SHP77 (cell line): ENCODE data around the gene NDP.

Source experiments
- DNase-seq, 2 experiments: peaks; one replicate each; lab custom pipeline; 2025; lab: John Stamatoyannopoulos, UW

Gene NDP, protein sequence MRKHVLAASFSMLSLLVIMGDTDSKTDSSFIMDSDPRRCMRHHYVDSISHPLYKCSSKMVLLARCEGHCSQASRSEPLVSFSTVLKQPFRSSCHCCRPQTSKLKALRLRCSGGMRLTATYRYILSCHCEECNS

DNA sequence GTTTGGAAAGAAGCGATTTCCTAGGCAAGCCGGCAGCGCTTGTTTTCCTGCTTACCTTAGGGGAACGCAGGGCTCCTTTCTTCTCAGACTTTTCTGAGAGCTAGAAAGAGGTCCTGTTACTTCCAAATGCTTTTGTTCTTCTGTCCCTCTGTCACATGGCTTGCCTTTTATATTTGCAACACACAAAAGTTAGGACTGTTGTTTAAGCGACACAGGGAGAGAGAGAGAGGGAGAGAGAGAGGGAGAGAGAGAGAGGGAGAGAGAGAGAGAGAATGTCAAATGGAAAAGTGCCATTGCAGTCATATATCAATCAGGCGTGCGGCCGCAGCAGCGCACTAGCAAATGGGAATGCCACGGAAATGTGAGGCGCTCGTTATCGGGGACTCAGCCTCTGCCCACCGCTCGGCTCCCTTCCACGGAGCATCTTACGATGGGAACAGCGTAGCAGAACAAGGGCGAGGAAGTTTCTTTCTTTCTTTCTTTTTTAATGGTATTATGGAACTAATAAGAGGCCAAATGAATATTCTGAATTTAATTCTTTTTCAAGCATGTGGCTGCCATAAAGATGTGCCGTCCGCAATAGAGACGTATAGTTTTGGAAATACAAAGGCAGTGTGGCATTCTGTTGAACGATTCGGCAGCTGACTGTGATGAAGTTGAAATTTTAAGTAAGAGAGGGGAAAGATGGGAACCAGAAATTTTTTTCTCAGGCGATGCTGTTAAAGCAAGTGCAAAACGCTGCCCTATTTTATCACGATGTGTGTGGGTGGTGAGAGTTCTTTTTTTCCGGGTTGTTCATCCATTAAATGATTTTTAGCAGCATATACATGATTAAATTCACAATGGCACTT lies at the start of gene NDP:
Gene NDP, minus strand, starts transcription at position 142 of the 851 bp plus-strand sequence. CDS start 14,745 bp downstream, outside the sequence.
- DNase-seq = no peak

DNA sequence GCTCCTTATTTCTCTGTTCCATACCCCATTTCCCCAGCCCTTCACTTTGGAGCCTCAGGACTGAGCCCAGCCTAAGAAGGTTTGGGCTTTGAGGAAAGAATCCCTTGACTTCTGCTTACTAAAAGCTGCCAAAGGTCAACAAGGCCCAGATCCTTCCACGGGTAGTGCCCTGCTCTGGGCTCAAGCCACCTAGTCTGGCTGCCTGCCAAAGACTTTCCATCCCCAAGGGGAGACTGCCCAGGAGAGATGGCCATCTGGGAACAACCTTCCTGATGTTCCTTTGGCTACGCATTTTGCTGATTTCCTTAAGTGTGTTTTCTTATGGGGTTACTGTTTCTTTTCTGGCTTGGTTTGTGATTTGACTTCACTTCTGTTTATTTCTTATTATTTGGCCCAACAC lies 49.8 kb upstream of the NDP start:
- no peak for DNase-seq

DNA sequence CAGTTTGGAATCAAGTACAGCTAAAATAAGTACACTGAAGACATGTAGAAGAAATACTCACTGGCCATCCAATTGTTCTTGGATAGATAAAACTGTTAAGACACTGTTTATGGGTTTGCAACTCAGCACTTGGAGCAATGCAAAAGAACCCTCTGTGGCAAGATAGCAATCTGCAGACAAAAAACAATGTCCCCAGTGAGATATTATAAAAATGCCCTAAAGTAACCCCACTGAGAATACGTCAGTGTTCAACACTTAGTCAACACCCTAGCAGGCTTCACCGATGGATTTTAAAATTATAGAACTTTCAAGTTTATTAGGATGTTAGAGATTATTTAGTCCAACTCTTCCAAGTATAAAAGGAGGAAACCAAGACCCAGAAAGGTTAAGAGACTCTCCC lies 47.5 kb upstream of the NDP start:
- DNase-seq = no peak

DNA sequence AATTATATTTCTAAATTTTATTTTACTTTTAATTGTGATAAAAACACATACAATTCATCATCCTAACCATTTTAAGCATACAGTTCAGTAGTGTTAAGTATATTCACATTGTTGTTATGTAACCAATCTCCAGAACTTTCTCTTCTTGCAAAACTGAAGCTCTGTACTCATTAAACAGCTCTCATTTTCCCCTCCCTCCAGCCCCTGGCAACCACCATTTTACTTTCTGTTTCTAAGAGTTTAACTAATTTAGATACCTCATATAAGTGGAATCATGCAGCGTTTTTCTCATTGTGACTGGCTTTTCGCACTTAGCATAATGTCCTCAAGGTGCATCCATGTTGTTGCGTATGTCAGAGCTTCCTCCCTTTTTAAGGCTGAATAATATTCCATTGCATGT lies 46.7 kb upstream of the NDP start:
- DNase-seq = no peak

DNA sequence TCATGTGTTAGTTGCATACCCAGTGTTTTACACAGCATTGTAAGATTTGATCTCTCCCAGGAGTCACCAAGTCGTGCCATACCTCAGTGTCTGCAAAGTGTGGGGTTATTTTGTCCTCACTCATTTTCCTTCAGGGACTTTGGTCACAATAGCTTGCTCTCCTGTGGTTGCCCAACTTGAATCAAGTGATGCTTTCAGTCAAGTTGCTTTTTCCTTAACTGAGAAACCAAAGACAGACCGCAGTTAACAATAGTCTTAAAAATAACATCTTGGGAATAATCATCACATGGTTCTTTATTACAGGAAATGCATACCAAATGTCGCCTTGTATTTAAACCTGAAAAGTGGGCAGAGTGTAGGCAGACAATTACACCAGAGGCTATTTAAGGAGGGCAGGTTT lies 44.5 kb upstream of the NDP start:
- no peak for DNase-seq

DNA sequence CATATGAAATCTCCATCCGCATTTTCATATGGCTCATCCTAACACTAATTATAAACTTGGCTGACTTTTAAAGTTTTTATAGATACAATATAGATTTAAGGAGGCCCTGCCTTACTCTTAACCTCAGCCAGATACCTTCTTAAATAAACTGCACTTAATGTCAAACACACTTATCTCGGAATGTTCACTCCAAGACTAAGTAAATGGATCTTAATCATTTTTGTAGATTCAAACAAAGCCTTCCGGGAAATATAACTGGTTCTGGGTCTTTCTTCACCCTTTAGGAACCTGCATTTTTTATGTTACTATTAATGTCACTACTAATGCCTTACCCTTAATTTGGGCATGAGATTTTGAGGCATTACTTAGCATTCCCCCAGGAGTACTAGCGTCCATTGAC lies 43.7 kb upstream of the NDP start:
- DNase-seq = no peak

DNA sequence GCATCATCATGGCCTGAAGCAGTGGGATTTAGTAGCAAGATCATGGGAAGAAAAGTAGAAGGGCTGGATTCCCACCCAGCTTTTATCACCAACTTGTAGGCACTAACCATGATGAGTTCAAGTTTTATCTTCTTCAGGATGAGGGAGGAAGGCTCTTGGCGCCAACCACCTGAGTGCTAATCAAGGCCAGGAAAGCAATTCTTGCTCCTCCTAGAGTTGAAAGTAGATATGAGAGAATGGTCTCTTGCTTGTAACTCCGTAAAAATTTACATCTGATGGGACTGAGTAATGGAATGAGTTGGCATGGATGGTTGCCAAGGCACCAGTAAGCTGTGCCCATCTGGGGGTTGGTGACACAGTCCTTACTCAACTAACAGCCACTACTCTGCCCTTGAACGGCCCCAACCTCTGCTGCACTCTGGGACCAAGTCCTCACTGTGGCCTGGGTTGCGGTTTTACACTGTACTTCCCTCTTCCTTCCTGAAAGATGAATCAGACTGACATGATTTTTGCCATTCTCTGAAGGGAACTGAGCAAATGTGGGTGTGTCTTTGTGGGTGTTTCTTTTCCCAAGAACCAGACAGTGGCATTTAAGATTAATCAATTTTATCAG lies 39.4 kb upstream of the NDP start:
- DNase-seq = no peak

DNA sequence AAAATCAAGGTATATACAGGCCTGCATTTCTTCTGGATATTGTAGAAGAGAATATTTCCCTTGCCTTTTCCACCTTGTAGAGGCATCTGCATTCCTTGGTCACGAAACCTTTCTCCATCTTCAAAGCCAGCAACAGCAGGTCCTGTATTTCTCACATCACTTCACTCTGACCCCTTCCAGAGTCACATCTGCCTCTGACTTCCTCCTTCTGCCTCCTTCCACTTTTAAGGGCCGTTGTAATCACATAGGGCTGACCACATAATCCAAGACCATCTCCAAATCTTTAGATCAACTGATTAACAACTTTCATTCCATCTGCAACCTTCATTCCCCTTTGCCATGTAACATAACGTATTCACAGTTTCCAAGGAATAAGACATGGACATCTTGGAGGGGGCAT lies 38.3 kb upstream of the NDP start:
- DNase-seq = no peak

DNA sequence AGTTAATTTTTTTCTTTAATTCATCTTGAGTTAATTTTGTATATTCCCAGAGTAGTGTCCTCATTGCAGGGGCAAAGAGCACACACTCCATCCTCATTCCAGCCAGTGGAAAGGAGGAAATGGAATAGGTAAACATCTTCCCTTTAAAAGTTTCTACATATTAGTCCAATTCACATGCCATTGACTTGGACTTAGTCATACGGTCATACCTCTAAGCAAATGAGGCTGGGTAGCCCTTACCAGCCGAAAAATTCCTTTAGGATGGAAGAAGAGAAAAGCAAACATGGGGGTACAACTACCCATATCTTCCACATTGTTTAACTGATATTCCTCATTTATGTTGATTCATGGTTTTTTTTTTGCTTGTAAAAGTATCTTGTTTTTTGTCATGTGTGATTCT lies 37.4 kb upstream of the NDP start:
- DNase-seq = no peak

DNA sequence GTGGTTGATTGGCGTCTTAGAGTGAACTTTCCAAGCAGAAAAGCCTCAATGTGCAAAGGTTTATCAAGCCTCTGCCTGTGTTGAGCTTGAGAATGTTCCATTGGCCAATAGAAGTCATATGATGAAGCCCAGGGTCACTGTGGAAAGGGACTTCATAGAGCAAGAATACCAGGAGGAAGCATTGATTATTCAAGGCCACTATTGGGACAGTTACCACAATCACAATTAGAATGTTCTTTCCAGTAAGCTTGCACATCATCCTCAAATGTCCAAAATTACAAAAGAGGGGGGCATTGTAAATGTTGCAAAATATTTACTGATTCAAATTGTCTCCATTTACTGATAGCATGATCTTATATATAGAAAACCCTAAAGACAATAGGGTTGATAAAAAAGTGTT lies 32.9 kb upstream of the NDP start:
- DNase-seq = no peak

DNA sequence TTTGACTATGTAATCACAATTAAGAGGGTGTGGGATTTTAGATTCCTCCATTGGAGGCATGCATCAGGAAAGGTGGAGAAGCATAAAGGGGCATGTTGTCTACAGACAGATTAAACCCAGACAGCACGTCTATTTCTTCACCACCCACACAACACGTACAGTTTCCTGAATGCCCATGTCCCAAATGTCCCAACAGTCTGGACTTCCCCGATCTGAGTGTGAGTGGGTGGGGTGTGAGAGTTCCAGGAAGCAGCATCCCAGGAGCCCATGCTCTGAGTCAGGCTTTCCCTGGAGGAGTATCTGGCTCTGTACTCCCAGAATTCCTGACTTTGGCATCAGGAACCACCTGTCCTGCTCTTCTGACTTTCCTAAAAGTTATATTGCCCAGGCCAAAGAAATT lies 30.8 kb upstream of the NDP start:
- DNase-seq = no peak

DNA sequence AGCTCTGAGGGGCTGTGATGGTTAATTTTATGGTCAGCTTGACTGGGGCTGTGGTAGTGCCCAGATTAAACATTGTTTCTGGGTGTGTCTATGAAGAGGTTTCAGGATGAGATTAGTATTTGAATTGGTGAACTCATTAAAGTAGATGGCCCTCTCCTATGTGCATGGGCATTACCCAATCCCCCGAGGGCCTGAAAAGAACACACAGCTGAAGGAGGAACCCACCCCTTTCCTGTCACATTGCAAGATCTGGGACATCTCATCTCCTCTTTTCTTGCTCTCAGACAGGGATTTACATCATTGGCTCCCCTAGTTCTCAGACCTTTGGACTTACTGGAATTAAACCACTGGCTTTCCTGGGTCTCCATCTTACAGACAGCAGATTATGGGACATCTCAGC lies 29.4 kb upstream of the NDP start:
- DNase-seq = no peak

DNA sequence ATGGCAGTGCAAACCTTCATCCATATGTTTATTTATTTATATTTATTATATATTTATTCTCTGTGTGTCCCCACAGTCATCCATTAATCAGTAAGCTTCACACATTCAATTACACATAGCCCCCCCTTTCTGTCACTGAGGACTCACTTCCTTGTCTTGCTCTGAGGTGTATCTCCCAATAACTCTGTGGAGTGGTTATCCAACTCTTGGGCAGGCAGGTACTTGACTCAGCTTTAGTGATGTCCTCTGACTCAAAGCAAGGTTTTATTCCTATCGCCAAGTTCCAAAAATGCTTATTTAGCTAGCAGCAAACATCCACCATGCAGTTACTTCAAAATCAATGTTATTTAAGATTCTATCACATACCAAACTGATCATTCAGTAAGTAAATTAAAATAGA lies 25.2 kb upstream of the NDP start:
- DNase-seq = no peak

DNA sequence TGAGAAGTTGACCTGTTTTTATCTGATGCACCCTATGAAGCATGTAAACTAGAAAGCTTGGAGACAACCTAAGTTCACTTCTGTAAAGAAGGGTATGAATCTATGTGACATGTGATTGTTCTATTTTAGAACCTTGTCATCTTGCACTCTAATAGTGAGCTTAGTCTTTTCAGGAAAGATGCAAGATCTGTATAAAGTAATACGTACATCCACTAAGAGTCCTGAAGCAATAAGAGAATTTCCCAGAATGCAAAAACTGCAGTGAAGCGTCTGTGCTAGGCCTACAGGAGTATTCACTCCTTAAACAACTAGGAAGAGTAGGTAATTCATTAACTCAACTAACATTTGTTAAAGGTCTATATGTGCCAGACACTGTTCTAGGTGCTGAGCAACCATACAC lies 23.3 kb upstream of the NDP start:
- no peak for DNase-seq

DNA sequence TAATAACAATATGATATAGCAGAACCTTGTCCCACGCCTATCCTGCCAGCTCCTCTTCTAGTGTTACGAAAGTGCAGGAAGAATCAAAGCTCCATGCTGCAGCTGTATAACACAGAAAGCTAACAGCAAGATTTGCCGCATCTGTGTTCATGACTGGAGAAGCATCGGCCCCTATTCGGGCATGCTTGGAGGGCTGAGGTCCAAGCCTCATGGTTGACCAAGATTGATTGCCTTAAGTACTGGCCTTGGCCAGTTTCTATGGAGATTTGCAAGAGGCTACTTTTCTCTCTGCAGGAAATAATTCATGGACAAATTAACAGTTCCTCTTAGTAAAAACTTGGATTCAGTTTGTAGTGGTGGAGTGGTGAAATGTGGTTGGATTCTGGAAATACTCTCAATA lies 12.9 kb upstream of the NDP start:
- no peak for DNase-seq

DNA sequence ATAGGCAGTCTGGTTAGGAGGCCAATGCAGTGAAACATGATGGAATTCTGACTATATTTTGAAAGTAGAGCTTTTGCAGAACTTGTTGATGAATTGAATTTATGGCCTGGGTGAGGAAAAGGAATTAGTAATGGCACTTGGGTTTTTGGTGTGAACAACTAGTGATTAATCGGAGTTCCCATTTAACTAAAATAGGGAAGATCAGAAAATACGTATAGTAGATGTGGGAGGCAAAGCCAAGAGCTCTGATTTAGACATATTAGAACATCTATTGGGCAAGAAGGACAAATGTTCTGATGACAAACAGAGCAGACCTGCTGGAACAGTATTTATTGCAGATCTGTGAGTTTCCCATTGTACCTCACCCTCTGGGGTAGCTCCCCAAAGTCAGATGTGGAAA lies 12.3 kb upstream of the NDP start:
- DNase-seq = no peak

DNA sequence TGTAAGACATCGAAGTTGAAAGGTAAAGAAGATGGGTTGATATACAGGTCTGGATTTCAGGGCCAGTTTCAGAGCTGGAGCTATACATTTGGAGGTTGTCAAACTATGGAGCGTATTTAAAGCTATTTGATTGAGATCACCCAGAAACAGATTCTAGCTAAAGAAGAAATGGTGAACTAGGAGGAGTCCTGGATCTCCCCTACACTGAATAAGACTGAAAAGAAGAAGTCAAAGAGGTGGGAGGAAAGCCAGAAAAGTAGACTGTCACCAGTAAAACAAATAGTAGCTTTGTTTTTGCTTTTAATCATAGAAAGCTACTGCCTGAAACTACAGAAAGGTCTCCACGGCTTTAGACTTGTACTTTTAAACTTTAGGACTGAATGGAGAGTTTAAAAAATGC lies 5.0 kb upstream of the NDP start:
- no peak for DNase-seq

DNA sequence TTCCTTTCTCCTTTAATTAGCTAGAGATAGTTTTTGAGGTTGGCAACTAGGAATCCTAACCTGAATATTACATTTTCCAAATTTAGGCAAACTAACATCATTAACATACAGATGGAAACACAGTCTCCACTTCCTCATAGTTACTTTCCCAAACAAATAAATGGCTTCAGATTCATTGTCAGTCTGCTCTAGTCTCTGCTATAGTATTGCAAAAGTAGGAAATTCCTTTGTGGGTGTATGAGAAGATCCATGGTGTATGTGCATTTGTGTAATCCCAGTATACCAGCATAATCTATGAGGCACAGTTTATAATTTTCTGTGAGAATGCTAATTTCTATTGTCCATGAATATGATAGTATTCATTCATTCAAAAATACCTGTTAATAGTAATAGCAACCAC lies 3.0 kb upstream of the NDP start:
- DNase-seq = no peak

DNA sequence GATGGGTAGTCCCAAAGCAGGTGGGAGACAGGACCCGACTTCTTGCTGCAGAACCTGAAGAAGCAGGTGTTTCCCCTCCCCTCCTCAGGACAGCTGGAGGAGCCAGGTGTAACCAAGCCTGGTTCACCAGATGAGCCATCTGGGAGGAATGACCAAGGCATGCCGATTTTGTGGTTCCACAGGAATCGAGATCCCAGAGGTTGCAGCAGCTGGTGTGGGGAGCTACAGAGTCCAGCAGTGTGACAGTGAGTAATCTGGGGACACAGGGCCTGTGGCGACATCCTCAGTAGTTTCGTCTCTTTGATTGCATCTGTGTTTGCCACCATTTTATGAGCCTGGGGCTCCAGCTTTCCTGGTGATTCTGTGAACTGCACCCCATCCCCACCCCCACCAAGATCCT lies 2.6 kb upstream of the NDP start:
- DNase-seq = no peak

DNA sequence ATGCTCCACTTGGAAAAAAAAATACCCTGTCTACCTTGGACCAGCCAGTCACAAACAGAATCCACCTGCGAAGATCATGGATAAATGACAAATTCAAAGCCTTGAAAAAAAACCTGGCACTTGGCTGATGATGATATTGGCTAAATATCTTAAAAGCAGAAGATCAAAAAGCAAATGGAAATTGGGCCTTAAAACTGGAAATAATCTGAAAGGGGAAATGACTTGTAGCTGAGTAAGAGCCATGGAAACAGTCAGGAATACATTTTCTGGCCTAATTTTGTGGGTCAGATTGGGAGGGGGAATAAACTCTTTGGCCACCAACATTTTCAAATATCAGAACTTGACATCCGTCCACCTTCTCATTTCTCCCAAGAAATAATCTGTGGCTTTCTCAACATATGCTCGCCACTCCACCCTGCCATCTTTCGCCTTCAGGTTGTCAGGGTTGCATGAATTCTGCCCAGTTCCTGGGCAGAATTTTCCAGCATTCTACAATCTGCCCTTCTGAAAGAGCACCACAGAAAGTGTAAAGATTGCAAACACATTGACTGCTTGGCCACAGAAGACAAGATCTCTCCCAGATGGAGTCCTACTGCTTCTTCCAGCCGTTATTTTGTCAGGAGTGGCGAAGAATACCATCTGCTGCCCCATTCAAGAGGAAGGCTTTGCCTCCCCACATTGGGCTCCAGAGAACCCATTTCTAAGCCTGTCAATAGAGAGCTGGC lies 1.7 kb upstream of the NDP start:
- DNase-seq = no peak

DNA sequence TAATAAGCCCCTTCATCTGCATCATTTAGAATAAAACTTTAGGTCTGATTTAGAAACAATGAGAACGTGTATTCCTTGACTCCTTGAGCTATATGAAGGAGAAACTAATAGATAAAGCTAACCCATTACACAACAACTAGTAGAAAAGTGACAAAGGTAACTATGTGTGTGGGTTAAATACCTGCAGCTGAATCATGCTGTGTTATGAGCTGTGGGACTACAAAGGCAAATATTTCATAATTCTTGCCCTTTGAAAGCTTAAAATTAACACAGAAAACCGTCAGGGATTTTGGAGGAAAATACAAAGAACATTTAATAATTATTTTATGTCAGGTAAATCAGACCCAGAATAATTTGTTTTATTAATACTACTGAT lies 898 bp upstream of the NDP start:
- DNase-seq = no peak

DNA sequence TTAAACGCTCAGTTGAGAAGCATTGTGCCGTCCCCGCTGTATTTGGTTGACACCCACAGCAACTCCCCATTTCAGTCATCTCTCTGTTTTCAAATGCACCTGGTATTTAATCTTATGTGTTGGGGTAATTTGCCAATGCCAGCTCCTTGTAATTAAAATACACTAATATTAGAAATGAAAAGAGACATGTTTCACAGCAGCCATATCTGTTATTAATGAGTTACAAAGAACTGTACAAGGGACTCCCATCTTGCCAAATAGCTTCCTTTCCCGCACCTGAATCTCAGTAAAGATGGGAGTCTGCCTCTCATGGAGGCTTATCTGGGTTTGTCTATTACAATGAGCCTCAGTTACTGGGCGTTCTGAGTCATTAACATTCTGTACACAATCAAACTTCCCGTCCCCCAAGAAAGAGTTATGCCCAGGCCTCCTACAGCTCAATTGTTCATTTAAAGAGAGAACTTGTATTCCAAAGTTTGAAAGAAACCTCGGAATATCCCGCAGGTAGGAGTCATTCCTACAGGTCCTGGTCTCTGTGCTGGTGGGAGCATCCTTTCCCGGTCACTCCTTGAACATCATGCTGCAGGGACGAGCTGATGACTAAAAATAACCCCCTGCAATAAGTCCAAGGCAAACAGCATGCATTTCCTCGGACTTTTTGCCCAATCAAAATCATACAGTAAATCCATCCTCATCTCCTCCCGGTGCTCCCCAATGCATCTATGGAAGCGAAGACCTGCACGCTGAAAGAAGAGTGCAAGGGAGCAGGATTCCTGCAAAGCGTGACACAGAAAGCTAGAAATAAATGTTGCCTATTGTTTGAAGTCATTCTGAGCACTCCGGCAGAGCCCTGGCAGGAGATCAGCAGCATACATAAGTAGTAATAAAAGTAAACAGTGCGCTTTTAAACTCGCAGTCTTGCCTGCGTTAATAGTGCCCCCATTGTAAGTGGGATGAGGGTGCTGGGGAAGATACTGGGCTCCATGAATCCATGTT lies 926 bp downstream of the NDP start:
- no peak for DNase-seq
